T-helper 2 cell (primary cell): ENCODE results near the gene FHAD1.
"Not testable (repeated sequence)": the region's sequence is repeated elsewhere in the genome, so short reads cannot be mapped to it uniquely, and the experiment has no call there.

Experiments used
- DNase-seq, 5 experiments: peaks; one replicate each; pipeline versions ENCODE4 v3.0.0 to v3.0.0-alpha.2; 2012 to 2022

FHAD1 gene

GRCh38 chr1:15380601-15381508, 133.8 kb downstream of the FHAD1 start:
- no peak for DNase-seq

GRCh38 chr1:15381805-15382204, 134.8 kb downstream of the FHAD1 start:
- DNase-seq = no peak

GRCh38 chr1:15382601-15383518, 135.8 kb downstream of the FHAD1 start:
- DNase-seq = no peak

- DNase-seq = no peak
Observed at GRCh38 chr1:15383810-15384209, 136.8 kb downstream of the FHAD1 start.

- DNase-seq = no peak
Observed at GRCh38 chr1:15384301-15384901, 137.4 kb downstream of the FHAD1 start.

- no peak for DNase-seq
Observed at GRCh38 chr1:15385420-15385819, 138.4 kb downstream of the FHAD1 start.

GRCh38 chr1:15386164-15386749, 139.2 kb downstream of the FHAD1 start:
- peak in 1 of 5 experiments; percentile 9 for DNase-seq

- DNase-seq = no peak
Observed at GRCh38 chr1:15388201-15388880, 141.3 kb downstream of the FHAD1 start.

GRCh38 chr1:15389828-15390227, 142.8 kb downstream of the FHAD1 start:
- DNase-seq = not testable (repeated sequence)

GRCh38 chr1:15390667-15391066, 143.6 kb downstream of the FHAD1 start:
- no peak for DNase-seq

GRCh38 chr1:15391366-15391765, 144.3 kb downstream of the FHAD1 start:
- no peak for DNase-seq

- no peak for DNase-seq
Observed at GRCh38 chr1:15393475-15394257, 146.6 kb downstream of the FHAD1 start.

GRCh38 chr1:15394258-15394690, 147.3 kb downstream of the FHAD1 start:
- DNase-seq = no peak

GRCh38 chr1:15397236-15397635, 150.2 kb downstream of the FHAD1 start:
- no peak for DNase-seq

- DNase-seq = no peak
Observed at GRCh38 chr1:15399710-15400109, 152.7 kb downstream of the FHAD1 start.

GRCh38 chr1:15400627-15401026, 153.6 kb downstream of the FHAD1 start:
- DNase-seq = no peak

GRCh38 chr1:15401391-15402055, 154.5 kb downstream of the FHAD1 start:
- no peak for DNase-seq

GRCh38 chr1:15402809-15403450, 155.9 kb downstream of the FHAD1 start:
- DNase-seq = no peak

GRCh38 chr1:15403962-15404580, 157.0 kb downstream of the FHAD1 start:
- DNase-seq = no peak
